GM19035 (cell line): Measurements from ENCODE around the gene SOCS3.
A peak's percentile ranks its signal among the peaks of the same experiment; 100 is the strongest.

Source experiments
- ATAC-seq: cut with Tn5 transposase; IDR thresholded peaks from one replicate; pipeline ENCODE4 v1.9.1; 2021; ENCODE audit not compliant: unreplicated experiment

The SOCS3 gene

DNA sequence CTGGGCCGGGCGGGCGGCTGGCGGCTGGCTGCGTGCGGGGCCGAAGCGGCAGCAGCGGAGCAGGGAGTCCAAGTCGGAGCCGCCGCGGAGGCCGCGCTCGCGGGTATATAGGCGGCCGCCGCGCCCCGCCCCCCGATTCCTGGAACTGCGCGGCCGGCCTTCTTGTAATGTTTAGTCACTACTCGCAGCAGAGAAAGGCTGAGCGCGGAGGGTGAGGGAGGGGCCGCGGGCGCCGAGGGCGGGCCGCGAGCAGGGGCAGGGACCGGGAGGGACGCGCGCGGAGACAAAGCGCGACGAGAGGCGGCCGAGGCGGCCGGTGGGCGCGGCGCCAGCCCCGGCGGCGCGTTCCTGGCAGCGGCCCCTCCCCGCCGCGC lies at the start of gene SOCS3:
Gene SOCS3 (minus strand): TSS at position 81 of the 374 bp plus-strand sequence. CDS start 982 bp downstream, outside the sequence.
- peak; percentile 45 for ATAC-seq

DNA sequence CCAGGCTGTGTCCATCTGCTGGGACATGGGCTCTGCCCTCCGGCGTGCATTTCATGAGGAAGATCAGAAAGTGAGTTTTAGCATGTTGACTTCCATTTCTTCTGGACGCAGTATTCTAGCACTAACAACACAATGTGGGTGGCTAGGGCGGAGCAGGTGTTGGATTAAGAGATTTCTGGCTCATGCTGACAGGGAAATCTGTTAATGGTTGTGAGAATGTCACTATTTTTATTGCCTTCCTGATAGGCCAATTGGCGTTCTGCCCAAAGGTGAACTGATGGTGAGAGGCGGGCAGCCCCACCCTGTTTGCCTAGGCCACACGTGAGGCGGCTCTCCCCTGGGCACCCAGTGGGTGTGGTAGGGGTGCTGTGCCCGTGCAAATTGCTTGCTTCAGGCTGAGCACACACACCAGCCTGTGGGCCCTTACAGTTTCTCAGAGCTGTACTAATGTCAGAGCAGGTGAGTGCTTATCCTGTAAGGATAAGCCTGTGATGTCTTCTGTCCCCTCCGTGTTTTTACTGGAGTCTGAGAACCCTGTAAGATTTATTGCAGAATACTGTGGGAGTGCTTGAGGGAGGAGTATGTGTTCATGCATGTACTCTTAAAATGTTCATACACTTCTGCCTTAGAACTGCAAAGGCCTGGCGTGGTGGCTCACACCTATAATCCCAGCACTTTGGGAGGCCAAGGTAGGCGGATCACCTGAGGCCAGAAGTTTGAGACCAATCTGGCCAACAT lies 49.5 kb upstream of the SOCS3 start:
- no peak for ATAC-seq

- no peak for ATAC-seq
These were observed 48.7 kb upstream of the SOCS3 start for GRCh38 chr17:78408476-78409050.

GRCh38 chr17:78407387-78408000 lies 47.6 kb upstream of the SOCS3 start:
- no peak for ATAC-seq

DNA sequence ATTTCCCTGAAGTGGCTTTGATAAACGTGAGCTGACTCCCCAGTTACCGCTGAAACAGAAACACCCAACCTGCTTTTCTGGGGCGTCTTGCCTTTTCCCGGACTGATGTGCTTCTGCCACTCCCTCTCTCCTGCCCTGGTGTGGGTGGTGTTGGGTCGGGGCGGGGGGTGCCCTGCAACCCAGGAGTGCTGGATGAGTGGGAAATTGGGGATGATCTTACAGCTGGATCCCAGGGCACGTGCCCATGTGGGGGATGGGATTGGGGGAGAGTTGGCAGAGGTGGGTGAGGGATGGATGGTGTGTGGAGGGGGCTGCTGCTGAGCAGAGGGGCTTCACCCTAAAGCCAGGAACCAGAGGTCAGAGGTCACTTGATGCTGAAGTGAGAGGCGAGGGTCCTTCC lies 47.0 kb upstream of the SOCS3 start:
- no peak for ATAC-seq

DNA sequence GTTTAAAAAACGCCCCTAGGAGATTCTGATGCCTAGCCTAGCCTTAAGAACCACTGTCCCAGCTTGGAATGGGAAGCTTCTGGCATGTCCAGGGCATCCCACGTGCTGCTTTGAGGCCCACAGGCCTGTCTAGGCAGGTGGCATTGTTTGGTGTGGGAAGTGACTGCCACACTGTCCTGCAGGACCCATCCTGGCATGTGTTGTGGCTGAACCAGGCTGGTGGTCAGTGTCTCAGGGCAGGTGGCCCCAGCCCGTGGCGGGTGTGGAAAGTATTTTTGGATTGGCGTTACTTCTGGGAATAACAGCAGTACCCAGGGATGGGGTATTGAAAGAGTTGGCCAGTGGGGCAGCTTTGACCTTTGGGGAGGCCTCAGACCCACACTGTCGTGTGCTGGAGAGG lies 46.5 kb upstream of the SOCS3 start:
- no peak for ATAC-seq

GRCh38 chr17:78403822-78404221 lies 43.9 kb upstream of the SOCS3 start:
- no peak for ATAC-seq

DNA sequence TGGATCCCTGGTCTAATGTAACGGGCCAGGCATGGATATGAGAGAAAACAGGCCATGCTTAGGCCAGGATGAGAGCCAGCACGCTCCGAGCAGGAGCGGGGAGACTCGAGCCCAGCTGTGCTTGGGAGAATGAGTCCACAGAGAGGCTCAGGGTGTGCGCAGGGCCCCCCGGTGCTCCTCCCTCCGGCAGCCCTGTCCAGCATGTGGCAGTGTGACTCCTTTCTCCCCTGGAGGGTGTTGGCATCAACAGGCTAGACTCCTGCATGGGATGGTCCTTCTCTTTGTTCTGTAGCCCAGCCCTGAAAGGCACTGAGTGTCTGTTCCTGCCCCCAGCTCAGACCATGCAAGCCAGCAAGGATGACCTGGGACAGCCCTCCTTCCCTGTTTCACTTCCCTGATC lies 42.0 kb upstream of the SOCS3 start:
- no peak for ATAC-seq

GRCh38 chr17:78401246-78401645 lies 41.4 kb upstream of the SOCS3 start:
- no peak for ATAC-seq

DNA sequence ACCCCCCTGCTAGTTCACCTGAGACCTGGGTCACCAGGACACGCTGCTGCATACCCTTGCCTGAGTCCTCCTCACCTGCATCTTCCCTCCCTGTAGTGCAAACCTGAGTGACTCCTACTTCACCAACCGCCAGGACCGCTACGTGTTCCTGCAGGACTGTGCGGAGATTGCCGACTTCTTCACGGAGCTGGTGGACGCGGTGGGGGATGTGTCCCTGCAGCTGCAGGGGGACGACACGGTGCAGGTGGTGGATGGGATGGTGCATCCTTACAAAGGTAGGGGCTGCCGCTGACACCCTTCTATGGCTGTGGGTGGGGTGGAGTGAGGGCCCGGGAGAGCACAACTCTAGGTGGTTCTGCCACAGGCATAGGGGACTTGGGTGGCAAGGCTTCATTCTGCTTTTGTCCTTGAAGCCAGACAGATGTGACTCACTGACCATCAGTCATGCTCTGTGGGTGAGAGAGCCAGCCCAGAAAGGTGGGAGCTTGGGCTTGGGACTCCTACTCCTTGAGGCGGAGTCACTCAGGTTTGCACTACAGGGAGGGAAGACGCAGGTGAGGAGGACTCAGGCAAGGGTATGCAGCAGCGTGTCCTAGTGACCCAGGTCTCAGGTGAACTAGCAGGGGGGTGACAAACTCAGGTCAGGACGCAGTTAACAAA lies 40.8 kb upstream of the SOCS3 start:
- ATAC-seq, result no peak

DNA sequence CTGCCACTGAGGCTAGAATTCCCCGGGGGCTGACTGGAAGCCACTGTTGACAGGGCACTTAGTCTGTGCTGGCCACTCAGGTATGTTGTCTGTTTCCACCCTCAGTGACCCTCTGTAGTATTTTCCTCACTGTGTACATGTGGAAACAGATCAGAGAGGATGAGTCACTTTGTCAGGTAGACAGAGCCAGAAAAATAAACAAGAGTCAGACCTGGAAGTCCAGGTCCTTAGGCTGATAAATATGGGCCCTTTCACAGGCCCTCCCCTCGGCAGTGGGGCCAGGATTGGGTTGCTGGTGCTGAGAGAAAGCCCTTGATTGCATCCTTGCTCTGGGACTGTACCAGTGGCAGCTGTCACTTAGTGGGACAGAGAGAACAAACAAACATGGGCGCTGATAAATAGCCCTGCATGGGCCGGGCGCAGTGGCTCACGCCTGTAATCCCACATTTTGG lies 39.8 kb upstream of the SOCS3 start:
- no peak for ATAC-seq

DNA sequence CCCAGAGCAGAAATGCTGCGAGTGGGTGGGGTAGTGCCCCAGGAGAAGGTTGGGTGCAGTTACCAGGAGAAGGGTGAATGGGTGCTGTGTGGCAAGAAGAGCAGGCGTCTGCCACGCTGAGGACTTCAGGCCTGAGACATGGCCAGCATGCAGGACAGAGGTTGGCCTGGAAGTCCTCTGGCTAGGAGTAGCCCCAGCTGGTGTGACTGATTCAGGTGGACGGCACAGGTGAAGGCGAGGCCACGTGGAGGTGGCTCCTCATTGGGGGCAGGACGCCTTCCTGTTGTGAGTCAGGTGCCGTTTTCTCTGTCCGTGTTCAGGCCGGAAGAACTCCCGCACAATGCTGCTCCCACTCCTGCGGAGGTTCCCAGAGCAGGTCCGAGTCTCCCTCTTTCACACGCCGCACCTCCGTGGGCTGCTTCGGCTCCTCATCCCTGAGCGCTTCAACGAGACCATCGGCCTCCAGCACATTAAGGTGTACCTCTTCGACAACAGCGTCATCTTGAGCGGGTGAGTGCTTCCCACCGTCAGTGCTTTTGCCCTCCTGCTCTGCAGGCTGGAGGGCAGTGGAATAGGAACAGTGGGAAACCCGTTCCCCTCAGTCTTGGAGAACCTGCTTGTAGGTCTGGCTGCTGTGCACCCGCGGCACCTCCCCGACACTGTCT lies 39.3 kb upstream of the SOCS3 start:
- ATAC-seq, result no peak

DNA sequence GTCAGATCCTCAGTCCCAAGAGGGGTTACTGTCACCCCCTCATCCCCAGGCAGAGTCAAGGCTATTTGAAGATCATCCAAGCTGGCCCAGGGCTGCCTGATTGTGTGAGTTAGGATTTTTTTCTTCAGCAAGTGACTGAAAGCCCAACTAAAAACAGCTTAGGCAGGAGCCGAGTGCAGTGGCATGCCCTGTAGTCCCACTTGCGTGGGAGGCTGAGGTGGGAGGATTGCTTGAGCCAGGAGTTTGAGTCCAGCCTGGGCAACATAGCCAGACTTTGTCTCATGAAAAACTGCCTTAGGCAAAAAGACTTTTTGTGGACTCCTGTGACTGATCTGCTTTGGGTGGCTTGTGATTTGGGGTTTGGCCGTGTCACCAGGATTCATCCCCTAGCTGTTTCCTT lies 38.5 kb upstream of the SOCS3 start:
- ATAC-seq, result no peak

- ATAC-seq, result no peak
These were observed 37.8 kb upstream of the SOCS3 start for GRCh38 chr17:78397681-78398101.

- ATAC-seq, result no peak
These were observed 36.8 kb upstream of the SOCS3 start for GRCh38 chr17:78396441-78397337.

DNA sequence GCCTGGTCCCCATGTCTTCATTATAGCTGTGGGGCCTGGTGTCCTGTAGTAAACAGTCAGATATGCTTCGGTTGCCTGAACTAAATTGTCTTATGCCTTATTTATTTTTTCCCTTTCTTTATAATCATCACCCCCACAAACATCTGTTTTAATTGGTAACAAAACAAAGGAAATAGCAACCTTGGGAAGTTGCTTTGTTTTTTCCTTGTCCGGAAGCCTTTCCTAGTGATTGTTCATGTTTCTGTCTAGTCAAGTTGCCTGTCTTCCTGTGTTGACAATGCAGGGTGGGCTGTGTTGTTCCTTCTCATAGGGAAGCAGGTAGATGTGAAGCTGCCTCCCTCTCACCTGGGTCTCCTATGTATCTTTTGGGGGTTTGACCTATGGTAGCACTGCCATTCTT lies 35.3 kb upstream of the SOCS3 start:
- ATAC-seq, result no peak

DNA sequence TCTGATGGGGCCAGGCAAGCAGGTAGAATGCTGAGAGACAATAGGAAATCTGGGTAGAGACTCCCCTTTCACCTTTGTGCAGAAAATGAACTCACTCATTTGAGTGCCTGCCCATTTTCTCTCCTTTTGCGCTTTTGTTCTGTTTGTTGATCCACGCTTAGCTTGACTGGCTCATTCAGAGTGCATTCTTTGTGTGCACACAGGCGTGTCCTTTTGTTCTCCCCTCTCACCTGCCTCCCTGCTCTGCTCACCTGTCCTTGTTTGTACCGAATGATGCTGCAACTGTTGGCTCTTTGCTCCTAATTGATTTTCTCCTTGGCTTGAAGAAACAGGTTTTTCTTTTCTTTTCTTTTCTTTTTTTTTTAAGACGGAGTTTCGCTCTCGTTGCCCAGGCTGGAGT lies 34.3 kb upstream of the SOCS3 start:
- no peak for ATAC-seq

DNA sequence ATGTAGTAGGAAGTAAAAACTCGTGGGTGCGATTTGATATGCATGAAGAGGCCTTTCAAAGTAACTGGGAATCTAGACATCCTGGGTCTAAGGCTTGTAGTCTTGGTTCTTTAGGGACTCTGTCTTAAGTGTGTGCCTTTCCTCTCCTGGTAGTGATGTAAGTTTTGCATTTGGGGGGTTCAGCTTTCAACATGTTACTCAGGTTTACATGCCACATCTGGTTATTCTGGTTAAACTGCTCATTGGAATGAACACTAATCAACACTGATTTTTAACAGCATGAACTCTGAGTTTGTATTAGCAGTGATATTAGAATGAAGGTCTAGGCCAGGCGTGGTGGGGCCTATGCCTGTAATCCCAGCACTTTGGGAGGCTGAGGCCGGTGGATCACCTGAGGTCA lies 33.7 kb upstream of the SOCS3 start:
- no peak for ATAC-seq

- no peak for ATAC-seq
These were observed 32.4 kb upstream of the SOCS3 start for GRCh38 chr17:78392295-78392694.

DNA sequence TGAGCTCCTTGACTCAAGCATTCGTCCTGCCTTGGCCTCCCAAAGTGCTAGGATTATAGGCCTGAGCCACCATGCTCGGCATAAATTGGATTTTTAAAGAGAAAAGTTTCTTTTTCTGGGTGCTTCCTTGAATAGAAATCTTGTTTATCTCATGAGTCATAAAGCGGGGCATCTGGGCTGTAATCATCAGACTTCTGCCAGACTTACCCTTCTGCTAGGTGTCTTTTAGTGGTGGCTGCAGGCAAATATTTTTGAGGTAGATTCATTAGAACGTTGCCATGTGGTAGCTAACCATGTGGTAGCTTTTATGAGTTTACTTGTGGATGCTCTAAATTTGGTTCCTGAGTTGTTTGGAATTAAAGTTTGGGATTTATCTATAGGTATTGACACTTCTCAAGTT lies 32.0 kb upstream of the SOCS3 start:
- no peak for ATAC-seq
